ENCODE data around the gene GATA2.

DNA sequence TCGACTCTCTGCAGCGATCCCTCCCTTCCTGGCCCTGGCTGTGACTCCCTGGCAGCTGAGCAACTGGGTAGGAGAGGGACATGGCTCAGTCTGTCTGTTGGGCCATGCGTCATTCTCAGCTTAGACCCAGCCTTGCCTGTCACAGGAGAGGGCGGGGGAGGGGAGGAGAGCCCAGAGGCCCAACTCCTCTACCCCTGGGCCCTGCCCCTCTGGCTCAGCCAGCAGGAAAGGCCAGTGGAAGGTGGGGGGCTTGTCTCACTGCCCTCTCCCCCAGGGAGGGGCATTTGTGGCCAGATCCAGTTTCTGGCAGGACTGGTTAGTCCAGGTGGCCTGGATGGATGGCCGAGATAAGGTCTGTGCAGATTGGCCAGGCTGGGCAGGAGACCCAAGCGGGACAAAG lies 57.9 kb downstream of the GATA2 start:
- TF ChIP-seq OSR1 (CRISPR knock-in tag; IDR thresholded peaks at IDR 0.05) (no peak), ZFP30 (CRISPR knock-in tag; IDR thresholded peaks at IDR 0.05) (no peak)

Measured in SK-N-SH treated with all-trans-retinoic acid at 6 μM for 48 hours (cell line).